HG02759 (cell line): ENCODE data around the gene ST3GAL4.
"Not testable (repeated sequence)": the region's sequence is repeated elsewhere in the genome, so short reads cannot be mapped to it uniquely, and the experiment has no call there.

Experiments used
- ATAC-seq: cut with Tn5 transposase; IDR thresholded peaks from one replicate; pipeline ENCODE4 v1.9.1; 2021; ENCODE audit warnings: mild to moderate bottlenecking, moderate library complexity; ENCODE audit not compliant: unreplicated experiment

ST3GAL4 gene, protein sequence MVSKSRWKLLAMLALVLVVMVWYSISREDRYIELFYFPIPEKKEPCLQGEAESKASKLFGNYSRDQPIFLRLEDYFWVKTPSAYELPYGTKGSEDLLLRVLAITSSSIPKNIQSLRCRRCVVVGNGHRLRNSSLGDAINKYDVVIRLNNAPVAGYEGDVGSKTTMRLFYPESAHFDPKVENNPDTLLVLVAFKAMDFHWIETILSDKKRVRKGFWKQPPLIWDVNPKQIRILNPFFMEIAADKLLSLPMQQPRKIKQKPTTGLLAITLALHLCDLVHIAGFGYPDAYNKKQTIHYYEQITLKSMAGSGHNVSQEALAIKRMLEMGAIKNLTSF

GRCh38 chr11:126355324-126355925 lies at the start of gene ST3GAL4:
Gene ST3GAL4 (plus strand): TSS chr11:126355686. CDS start chr11:126406156, 50,470 bp downstream.
- ATAC-seq, result peak; percentile 77

DNA sequence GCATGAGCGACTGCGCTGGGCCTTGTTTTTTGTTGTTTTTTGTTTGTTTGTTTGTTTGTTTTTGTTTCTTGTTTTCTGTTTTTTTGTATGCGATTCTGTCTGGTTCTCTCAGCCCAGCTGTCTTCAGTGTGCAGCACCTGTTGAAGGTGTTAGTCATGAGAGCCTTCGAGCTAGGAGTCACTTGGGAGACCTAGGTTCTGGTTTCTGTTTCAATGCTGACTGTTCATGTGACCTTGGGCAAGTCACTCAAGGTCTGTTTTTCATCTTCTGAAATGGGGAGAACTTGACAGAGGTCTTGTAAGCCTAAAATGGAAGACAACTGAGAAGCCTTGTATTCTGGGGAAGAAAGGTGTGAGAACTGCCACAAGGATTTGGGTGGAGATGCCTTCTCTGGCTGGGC lies 49.8 kb upstream of the ST3GAL4 start:
- ATAC-seq, result peak; percentile 49

- no peak for ATAC-seq
These were observed 47.8 kb upstream of the ST3GAL4 start for GRCh38 chr11:126307706-126308105.

DNA sequence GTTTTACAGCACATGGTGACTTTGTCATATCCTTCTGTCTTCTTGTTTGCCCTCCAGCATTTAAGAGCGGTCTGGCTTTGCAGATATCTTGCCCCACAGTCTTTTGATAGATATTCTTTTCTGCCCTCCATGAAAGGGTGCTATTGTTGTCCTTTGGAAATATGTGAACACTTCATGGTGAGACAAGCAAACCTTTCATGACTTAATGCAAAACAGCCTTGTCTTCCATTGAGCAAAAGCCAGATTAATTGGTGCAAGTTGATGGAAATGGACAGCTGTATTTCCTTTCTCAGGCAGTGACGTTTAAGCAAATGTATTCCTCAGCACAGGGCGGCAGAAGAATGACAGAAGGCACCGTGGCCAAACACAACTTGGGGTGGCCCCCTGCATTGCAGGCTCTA lies 47.2 kb upstream of the ST3GAL4 start:
- no peak for ATAC-seq

- ATAC-seq, result not testable (repeated sequence)
These were observed 46.7 kb upstream of the ST3GAL4 start for GRCh38 chr11:126308771-126309170.

- peak; percentile 44 for ATAC-seq
These were observed 45.1 kb upstream of the ST3GAL4 start for GRCh38 chr11:126310200-126310991.

- no peak for ATAC-seq
These were observed 44.5 kb upstream of the ST3GAL4 start for GRCh38 chr11:126310992-126311310.

DNA sequence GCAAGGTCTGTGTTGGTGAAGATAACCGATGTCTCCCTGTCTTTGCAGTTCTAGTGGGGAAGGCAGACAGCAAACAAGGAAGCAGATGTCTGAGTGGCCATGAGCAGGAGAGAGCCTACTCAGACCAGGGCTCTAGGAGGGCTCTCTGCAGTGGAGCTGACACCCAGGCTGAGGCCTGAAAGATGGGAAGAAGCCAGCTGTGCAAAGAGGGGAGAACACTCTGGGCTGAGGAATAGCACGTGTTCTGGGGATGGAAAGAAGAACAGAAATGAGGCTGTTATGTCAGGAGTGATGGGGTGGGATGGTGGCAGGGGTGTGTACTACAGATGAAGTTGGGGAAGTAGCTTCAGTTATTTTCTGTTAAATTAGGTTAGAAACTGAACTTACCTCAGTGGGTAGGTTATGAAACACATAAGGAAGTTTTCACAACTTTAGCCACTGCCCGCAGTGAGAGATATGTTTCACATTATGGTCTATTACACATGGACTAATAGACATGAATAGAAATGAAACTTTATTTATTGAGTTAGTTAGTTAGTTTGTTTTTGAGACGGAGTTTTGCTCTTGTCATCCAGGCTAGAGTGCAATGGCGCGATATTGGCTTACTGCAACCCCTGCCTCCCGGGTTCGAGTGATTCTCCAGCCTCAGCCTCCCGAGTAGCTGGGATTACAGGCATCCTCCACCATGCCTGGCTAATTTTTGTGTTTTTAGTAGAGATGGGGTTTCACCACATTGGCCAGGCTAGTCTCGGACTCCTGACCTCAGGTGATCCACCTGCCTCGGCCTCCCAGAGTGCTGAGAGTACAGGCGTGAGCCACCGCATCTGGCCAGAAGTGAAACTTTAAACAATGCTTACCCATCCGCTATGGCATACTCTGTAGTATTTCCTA lies 43.8 kb upstream of the ST3GAL4 start:
- peak; percentile 65 for ATAC-seq

DNA sequence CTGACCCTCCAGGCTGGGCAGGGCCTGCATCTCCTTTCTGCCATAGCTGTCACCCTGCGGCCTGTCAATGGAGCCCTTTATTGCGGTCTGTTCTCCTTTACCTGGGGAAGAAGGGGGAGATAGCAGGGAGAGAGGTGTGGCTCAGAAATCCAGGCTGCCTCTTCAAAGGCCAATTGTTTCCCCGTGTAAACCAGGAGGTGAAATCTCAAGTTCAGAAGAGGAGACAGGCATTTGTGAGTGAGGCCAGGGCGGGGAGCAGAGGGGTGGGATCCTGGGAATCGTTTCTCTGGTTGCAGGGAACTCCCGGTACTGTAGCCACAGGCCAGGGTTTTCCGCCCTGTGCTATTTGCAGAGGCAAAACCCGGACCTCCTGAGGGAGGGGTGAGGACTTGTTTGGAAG lies 42.5 kb upstream of the ST3GAL4 start:
- no peak for ATAC-seq

- ATAC-seq, result no peak
These were observed 41.7 kb upstream of the ST3GAL4 start for GRCh38 chr11:126313826-126314225.

GRCh38 chr11:126317432-126317755 lies 38.1 kb upstream of the ST3GAL4 start:
- no peak for ATAC-seq

DNA sequence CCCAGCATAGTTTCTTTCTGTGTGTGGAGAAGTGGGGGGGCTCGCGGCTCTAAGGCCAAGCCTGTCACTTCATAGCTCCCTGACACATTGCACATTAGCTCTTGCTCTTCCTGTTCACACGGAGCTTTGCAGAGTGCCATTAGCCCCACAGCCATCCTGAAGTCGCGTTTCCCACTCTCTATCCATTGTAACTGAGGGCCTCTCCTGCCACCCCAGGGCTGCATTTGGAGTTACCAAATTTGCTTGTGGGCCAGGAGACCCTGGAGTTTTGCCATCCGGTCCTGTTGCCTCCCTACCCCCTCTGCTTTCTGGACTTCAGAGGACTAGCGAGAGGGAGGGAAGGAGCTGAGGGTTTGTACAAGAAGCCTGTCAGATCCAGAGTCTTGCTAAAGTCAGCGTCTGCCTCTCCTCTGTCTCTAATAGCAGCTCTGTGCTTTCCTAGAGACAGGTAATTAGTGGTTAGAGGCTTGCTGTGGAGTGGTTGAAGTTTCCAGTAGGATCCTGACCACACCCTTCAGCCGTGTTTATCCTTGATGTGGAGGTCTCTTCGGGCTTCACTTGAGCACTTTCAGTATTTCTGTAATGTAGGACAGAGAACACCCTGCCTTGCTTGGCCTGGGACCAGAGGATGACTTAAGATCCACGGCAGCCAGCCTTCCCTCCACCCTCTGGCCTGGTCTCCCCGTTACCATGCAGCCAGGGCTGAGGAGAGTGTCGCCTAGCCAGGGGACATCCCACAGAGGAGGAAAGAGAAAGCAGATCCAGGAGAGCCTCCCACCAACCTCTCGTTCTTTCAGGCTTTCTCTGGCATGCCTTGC lies 37.5 kb upstream of the ST3GAL4 start:
- peak; percentile 43 for ATAC-seq

- ATAC-seq, result peak; percentile 90
These were observed 36.7 kb upstream of the ST3GAL4 start for GRCh38 chr11:126318574-126319373.

GRCh38 chr11:126319374-126319740 lies 36.1 kb upstream of the ST3GAL4 start:
- ATAC-seq, result no peak

- no peak for ATAC-seq
These were observed 32.5 kb upstream of the ST3GAL4 start for GRCh38 chr11:126322996-126323395.

DNA sequence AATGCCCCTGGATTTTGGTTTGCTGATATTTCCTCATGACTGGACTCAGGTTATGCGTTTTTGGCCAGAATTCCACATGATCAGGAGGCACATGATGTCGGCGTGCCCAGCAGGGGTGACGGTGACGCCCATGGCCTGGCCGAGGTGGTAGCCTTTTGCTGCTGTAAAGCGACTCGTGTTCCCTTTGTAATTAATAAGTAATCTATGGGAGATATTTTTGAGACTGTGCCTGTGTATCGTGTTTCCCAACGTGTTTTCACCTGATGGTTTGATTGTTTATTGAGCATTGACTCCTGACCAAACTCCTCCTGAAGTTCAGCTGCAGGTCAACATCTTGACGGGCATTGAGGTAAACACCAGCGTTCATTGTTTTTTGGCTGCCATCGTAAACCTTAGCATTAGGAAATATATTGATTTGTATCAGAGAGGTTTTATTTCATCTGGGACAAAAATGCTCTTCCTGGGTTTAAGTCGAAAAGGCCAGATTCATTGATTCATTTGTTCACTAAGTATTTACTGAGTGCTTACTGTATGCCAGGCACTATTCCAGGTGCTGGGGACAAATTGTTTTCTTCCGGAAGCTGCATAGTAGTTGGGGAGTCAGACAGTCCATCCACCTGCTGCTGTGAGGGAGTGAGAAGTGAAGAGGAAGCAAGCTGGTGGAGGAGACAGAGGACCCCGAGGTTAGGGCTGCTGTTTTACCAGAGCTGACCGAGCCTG lies 28.0 kb upstream of the ST3GAL4 start:
- no peak for ATAC-seq

DNA sequence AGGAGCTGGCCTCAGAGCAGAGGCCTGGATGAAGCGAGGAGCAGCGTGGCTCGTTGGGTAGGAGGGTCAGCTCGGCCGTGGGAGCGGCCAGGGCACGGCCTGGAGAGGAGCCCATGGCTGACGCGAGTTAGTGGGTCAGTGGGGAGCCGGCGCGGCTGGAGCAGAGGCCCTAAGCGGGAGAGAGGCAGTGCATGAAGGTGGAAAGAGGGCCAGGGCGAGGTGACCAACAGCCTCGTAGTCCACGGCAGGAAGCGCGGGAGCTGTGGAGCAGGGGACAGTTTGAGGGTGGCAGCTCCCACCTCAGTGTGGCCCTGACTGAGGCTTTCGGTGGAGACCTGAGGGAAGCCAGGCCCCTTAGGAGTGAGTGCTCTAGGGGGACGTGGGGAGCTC lies 27.5 kb upstream of the ST3GAL4 start:
- ATAC-seq, result no peak

DNA sequence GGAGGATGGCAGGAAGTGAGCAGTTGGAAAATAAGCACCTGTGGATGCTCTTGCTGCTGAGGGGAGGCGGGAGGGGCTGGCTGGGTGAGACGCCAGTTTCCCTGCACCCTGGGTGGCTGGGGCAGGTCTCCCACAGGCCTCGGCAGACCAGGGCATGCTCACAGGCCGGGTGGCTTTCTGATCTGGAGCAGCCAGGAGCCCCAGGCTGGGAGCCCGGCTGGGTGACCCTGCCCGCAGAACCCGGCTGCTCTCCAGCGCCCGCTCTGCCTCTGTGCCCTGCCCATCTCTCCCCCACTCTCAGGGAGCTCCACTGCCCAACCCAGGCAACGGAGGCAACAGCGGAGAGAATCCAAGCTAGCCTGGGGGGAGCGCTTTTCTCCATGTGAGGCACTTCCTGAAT lies 27.0 kb upstream of the ST3GAL4 start:
- no peak for ATAC-seq
